HEK293 (cell line): ENCODE data around the gene TTYH2.

ENCODE experiments used
- BCL11B ChIP-seq: fragments of 450-650 bp; formaldehyde crosslinking; IDR thresholded peaks from 2 replicates; pipeline ENCODE4 v1.5.1; 2016; ENCODE audit warnings: low read depth, missing biosample characterization, missing genetic modification characterization
- CTCF ChIP-seq: fragments of 450-650 bp; formaldehyde crosslinking; IDR thresholded peaks from 2 replicates; pipeline ENCODE4 v1.5.1; 2016; ENCODE audit warnings: missing biosample characterization, missing genetic modification characterization
- GFI1B ChIP-seq: fragments of 450-650 bp; formaldehyde crosslinking; IDR thresholded peaks from 2 replicates; pipeline ENCODE4 v1.5.1; 2016; ENCODE audit warnings: missing biosample characterization, missing genetic modification characterization
- KLF9 ChIP-seq: fragments of 450-650 bp; formaldehyde crosslinking; IDR thresholded peaks from 2 replicates; pipeline ENCODE4 v1.5.1; 2016; ENCODE audit warnings: missing biosample characterization, missing genetic modification characterization, low read depth
- MZF1 ChIP-seq: fragments of 450-650 bp; formaldehyde crosslinking; IDR thresholded peaks from 2 replicates; pipeline ENCODE4 v1.5.1; 2017; ENCODE audit warnings: missing biosample characterization, missing genetic modification characterization, borderline replicate concordance
- REST ChIP-seq: fragments of 450-650 bp; formaldehyde crosslinking; IDR thresholded peaks from 2 replicates; pipeline ENCODE4 v1.5.1; 2016; ENCODE audit warnings: missing biosample characterization, missing genetic modification characterization
- ZNF121 ChIP-seq: fragments of 450-650 bp; formaldehyde crosslinking; IDR thresholded peaks from 2 replicates; pipeline ENCODE4 v1.5.1; 2016; ENCODE audit warnings: missing biosample characterization, missing genetic modification characterization
- ZNF274 ChIP-seq, 2 experiments: fragments of 200-500 bp in 1 of 2; fragments of 450-650 bp in 1 of 2; sonication (Bioruptor generic) in 1 of 2; formaldehyde crosslinking in 1 of 2; IDR thresholded peaks; 2 replicates each; pipeline versions ENCODE4 v1.5.1 to v1.6.1; 2014 to 2016; ENCODE audit warnings: borderline replicate concordance in 1 of 2, inconsistent platforms in 1 of 2, low read length in 1 of 2, missing biosample characterization in 1 of 2, missing genetic modification characterization in 1 of 2
- ZNF280D ChIP-seq: fragments of 450-650 bp; formaldehyde crosslinking; IDR thresholded peaks from 2 replicates; pipeline ENCODE4 v1.5.1; 2016; ENCODE audit warnings: missing biosample characterization, missing genetic modification characterization
- ZNF292 ChIP-seq: fragments of 450-650 bp; formaldehyde crosslinking; IDR thresholded peaks from 2 replicates; pipeline ENCODE4 v1.5.1; 2016; ENCODE audit warnings: low read depth, missing biosample characterization, missing genetic modification characterization, borderline replicate concordance
- ZNF792 ChIP-seq: fragments of 450-650 bp; formaldehyde crosslinking; IDR thresholded peaks from 2 replicates; pipeline ENCODE4 v1.5.1; 2016; ENCODE audit warnings: missing biosample characterization, missing genetic modification characterization
- TF ChIP-seq, protein P1 (sequence below): fragments of 450-650 bp; formaldehyde crosslinking; optimal IDR thresholded peaks from 2 replicates; pipeline ENCODE3; 2016; ENCODE audit warnings: missing biosample characterization, mild to moderate bottlenecking, missing genetic modification characterization
- TF ChIP-seq, protein P2 (sequence below): IDR thresholded peaks from 2 replicates; pipeline ENCODE4 v1.6.1; 2011; ENCODE audit warnings: mild to moderate bottlenecking, low read depth, low read length, borderline replicate concordance
- TF ChIP-seq, protein P3 (sequence below): sonication (generic); formaldehyde crosslinking; IDR thresholded peaks from 2 replicates; pipeline ENCODE4 v1.8.1; 2022; ENCODE audit warnings: mild to moderate bottlenecking, moderate library complexity, missing genetic modification reagents

DNA sequence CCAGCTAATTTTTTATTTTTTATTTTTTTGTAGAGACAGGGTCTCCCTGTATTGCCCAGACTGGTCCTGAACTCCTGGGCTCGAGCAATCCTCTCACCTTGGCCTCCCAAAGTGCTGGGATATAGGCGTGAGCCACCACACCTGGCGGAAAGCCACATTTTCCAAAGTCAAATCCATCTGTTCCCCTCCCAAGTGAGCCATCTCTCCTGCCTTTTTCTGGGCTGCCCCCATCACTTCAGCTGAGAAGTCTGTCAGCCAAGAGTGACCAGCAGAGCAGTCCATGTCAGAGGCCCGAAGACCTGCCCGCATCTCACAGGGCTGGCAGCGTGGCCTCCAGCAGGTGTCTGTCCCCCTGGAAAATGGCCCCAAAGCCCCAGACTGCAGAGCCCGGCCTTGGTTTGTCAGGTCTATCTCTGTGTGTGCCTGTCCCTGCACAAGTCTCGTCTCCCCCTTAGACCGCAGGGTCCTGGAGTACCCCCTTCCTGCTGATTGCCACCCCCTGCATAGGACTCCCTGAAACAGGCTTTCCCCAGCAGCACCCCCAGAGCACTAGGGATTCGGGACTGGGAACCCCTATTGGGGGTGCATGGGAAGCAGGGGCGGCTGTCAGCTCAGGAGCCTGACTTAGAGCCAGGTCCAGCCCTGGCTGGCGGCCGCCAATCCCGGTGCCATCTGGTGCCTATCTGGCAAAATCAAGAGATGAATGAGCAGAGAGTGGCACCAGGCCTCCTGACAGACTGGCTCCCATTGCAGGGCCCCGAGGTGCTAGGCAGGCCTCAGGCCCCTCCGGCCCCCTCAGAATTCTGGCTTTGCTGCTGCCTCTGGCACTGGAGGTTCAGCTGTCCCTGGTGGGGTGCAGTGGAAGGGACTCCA, 7.8 kb downstream of the TTYH2 start:
- no peak for TF ChIP-seq GFI1B
- no peak for TF ChIP-seq CTCF
- TF ChIP-seq MZF1, result no peak
- TF ChIP-seq, protein P1, sequence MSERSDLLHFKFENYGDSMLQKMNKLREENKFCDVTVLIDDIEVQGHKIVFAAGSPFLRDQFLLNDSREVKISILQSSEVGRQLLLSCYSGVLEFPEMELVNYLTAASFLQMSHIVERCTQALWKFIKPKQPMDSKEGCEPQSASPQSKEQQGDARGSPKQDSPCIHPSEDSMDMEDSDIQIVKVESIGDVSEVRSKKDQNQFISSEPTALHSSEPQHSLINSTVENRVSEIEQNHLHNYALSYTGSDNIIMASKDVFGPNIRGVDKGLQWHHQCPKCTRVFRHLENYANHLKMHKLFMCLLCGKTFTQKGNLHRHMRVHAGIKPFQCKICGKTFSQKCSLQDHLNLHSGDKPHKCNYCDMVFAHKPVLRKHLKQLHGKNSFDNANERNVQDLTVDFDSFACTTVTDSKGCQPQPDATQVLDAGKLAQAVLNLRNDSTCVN (tag by site-specific recombination), result no peak
- no peak for TF ChIP-seq BCL11B
- no peak for TF ChIP-seq KLF9 (tag by site-specific recombination)
- no peak for TF ChIP-seq REST (tag by site-specific recombination)
- TF ChIP-seq ZNF274 (IDR thresholded peaks at IDR 0.05; ENCODE audit: low read length), result no peak
- no peak for TF ChIP-seq ZNF274 (tag by site-specific recombination; IDR thresholded peaks at IDR 0.05; ENCODE audit: borderline replicate concordance)
- TF ChIP-seq ZNF121 (tag by site-specific recombination), result no peak
- TF ChIP-seq ZNF792 (tag by site-specific recombination), result no peak
- no peak for TF ChIP-seq ZNF280D (tag by site-specific recombination)
- TF ChIP-seq, protein P2, sequence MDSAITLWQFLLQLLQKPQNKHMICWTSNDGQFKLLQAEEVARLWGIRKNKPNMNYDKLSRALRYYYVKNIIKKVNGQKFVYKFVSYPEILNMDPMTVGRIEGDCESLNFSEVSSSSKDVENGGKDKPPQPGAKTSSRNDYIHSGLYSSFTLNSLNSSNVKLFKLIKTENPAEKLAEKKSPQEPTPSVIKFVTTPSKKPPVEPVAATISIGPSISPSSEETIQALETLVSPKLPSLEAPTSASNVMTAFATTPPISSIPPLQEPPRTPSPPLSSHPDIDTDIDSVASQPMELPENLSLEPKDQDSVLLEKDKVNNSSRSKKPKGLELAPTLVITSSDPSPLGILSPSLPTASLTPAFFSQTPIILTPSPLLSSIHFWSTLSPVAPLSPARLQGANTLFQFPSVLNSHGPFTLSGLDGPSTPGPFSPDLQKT, result no peak
- TF ChIP-seq ZNF292 (tag by site-specific recombination), result no peak
- TF ChIP-seq, protein P3, sequence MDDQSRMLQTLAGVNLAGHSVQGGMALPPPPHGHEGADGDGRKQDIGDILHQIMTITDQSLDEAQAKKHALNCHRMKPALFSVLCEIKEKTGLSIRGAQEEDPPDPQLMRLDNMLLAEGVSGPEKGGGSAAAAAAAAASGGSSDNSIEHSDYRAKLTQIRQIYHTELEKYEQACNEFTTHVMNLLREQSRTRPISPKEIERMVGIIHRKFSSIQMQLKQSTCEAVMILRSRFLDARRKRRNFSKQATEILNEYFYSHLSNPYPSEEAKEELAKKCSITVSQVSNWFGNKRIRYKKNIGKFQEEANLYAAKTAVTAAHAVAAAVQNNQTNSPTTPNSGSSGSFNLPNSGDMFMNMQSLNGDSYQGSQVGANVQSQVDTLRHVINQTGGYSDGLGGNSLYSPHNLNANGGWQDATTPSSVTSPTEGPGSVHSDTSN (CRISPR knock-in tag), result no peak
